Activated CD4-positive, alpha-beta T cell treated with anti-CD3 and anti-CD28 coated beads, Interleukin-2, amount 50 U/mL, for 1 hour (primary cell): ENCODE measurements around the gene CLPSL2.

Experiments
- DNase-seq: peaks from one replicate; pipeline ENCODE4 v3.0.0-alpha.2; 2020

CLPSL2 gene

GRCh38 chr6:35788423-35788982 lies 12.1 kb downstream of the CLPSL2 start:
- DNase-seq = no peak

GRCh38 chr6:35790683-35791082 lies 14.3 kb downstream of the CLPSL2 start:
- no peak for DNase-seq

DNA sequence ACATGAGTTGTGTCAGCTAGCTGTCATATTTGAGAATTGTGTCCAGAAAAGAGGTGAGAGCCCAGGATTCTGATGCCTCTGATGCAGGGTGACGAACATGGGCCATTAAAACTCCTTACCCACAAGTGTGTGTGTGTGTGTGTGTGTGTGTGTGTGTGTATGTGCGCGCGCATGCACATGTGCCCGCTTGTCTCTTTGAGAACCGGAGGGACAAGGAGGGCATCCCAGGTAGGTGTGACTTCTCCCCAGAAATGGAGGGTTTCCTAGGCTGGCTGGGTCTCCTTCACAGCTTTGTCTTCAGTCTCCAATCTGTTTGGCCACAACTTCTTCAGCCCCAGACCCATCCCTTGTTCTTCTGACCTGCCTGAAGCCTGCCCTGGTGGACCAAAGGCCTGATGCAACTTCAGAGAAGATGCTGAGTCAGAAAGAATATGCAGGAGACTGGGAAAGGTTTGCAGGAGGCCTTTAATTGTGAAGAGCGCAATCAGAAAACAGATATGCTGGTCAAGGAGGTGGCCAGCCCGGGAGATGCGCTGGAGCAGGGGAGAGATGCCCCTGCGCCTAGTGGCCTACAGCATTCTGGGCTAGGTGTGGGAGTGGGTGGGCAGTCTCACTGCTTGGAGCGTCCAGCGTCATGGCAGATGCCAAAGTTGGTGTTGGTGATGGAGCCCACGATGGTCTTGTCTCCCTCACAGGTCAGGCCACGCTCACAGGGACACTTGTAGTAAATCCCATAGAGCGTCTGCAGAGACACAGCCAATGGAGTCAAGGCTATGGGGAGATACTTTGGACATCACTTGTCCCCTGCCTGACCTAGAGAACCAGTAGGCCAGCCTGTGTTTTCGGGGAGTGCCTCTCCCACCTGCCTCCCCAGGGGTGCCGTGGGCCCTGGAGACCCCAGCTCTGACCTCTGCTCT lies 18.4 kb downstream of the CLPSL2 start:
- no peak for DNase-seq

GRCh38 chr6:35795453-35796071 lies 19.2 kb downstream of the CLPSL2 start:
- DNase-seq = no peak

GRCh38 chr6:35796236-35796635 lies 19.8 kb downstream of the CLPSL2 start:
- DNase-seq = no peak

DNA sequence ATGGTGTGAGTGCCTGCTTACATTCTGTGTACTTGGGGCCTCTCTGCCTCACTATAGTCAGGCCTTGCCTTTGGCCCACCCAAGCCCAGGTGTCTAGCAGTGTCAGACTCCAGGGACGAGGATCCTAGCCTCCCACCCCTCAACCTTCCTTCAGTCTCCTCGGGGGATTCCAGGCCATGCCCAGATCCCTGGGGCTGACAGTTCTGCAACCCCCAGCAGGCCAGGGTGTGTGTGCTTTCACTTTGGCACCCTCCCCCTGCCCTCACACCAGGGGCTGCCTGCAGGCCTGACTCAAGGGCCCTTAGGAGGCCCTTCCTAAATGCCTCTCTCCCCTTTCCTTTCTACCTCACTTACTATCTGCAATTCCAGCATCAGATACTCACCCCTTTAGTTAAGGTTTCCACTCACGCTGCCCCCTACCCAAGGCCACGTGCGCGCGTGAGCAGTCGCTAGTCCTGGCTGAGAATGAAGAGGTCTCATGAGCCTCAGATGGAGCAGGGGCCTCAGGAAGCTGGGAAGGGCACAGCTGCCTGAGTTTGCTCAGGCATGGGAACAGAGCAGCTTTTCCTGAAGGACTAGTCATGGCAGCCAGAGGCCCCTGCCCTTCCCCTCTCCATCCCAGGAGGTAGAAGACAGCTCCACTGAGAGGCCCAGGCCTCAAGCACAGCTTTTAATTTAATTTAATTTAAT lies 21.6 kb downstream of the CLPSL2 start:
- DNase-seq = no peak

DNA sequence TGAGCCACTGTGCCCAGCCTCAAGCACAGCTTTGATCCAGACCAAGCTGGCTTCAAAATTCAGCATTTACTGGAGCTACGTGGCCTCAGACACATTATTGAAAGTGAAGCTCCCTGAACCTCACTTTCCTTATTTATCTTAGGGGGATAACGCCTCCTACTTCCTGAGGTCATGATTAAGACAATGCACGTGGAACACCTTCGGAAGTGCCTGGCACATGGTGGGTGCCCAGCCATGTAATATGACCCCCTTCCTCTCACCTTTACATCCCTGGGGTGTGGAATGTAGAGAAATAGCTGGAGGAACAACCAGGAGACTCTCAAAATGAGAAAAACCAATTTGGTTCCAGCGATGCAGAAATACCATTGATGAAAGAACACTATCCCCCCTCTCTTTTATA lies 22.3 kb downstream of the CLPSL2 start:
- DNase-seq = no peak

DNA sequence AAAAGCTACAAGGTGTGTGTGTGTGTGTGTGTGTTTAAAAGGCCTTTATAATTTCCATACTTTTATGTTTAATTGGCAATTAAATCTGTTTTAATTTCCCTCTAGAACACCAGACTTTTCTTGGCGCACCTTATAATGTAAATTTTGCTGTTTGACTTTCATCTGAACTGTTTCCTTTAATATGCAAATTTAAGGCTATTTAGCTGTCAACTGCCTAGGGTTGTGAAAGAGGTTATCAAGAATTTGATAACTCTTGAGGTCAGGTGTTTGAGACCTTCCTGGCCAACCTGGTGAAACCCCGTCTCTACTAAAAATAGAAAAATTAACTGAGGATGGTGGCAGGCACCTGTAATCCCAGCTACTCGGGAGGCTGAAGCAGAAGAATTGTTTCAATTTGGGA lies 24.8 kb downstream of the CLPSL2 start:
- DNase-seq = no peak

GRCh38 chr6:35804996-35805736 lies 28.8 kb downstream of the CLPSL2 start, which contains the start of gene LHFPL5:
TSS of gene LHFPL5 (plus strand) at chr6:35805352. CDS start at chr6:35805671, 319 bp downstream.
- DNase-seq = peak; percentile 44

DNA sequence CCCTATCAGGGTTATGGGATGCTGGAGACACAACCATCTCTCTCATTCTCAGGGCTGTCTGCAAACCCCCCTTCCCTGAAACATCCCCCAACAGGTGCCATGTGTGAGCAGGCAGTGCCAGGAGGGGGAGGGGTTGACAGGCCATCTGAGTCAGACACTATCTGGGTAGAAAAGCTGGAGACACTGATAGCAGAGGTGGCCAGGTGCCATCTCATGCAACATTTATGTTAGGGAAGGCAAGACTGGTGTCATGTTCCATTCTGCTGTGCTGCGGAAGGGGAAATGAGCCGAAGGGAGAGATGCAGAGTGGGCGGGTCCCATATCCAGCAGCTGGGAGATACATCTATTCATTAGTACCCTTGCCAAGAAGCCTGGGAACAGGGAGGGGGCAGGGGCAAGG lies 32.3 kb downstream of the CLPSL2 start:
- no peak for DNase-seq

- DNase-seq = no peak
Measured at GRCh38 chr6:35809809-35810208, 33.4 kb downstream of the CLPSL2 start.

- DNase-seq = no peak
Measured at GRCh38 chr6:35810971-35811698, 34.7 kb downstream of the CLPSL2 start.

GRCh38 chr6:35811699-35811995 lies 35.2 kb downstream of the CLPSL2 start:
- DNase-seq = no peak

DNA sequence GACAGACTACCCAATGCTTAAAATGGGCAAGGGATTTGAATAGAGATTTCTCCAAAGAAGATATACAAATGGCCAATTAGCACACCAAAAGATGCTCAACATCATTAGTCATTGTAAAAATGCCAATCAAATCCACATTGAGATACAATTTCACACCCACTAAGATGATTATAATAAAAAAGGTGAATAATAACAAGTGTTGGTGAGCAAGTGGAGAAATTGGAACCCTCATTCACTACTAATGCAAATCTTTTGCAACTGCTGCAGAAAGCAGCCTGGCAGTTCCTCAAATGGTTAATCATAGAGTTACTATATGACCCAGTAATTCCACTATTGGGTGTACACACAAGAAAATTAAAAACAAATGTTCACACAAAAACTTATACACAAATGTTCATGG lies 41.1 kb downstream of the CLPSL2 start:
- no peak for DNase-seq

- no peak for DNase-seq
Measured at GRCh38 chr6:35823601-35824000, 47.2 kb downstream of the CLPSL2 start.

DNA sequence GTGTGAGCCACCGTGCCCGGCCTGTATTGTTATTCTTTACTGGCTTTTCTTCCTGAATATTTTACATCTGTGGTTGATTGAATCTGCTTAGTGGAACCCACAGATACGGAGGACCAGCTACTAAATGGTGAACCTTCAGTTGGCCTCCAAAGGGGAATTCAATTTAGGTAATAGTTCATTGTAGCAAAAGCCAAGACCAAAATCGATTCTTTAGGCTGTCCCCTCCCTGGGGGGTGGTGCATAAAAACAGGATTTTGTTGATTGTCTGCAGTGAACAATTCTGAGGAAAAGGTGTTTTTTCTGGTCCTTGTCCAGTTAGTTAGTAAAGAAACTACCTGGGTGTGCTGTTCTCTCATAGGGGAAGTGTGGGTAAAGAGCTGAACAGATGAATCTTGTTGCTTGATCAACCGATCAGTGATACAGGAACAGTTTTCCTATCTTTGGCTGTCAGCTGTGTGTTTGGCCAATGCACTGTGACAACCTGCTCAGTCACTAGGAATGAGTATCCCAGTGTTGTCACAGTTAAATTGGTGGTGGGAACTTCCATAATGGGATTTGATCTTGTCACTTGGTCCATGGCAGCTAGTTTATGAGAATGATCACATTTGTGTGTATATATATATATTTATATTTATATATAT lies 48.3 kb downstream of the CLPSL2 start:
- no peak for DNase-seq
